D341Med (cell line): Measurements from ENCODE around the gene PRKAR1B.

Experiments used
- DNase-seq: peaks from one replicate; pipeline ENCODE4 v3.0.0; 2012; ENCODE audit warnings: low spot score

The PRKAR1B gene

DNA sequence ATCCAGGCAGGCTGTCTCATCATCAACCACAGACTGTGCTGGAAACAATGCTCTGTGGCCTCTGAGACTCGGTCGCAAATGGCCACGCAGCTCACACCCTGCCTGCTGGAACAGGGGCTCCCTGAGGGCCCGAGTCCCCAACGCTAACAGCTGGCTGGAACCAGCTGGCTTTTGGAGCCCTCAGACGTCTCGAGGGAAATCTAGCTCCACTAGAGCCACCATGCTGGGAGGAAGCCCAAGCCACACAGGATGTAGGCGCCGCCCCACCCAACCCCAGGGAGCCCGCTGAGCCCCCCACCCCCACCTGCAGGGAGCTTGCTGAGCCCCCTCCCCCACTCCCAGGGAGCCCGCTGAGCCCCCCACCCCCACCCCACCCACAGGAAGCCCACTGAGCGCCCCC lies 186.1 kb downstream of the PRKAR1B start:
- DNase-seq: no peak

- no peak for DNase-seq
These were observed 186.5 kb downstream of the PRKAR1B start for GRCh38 chr7:540579-540978.

DNA sequence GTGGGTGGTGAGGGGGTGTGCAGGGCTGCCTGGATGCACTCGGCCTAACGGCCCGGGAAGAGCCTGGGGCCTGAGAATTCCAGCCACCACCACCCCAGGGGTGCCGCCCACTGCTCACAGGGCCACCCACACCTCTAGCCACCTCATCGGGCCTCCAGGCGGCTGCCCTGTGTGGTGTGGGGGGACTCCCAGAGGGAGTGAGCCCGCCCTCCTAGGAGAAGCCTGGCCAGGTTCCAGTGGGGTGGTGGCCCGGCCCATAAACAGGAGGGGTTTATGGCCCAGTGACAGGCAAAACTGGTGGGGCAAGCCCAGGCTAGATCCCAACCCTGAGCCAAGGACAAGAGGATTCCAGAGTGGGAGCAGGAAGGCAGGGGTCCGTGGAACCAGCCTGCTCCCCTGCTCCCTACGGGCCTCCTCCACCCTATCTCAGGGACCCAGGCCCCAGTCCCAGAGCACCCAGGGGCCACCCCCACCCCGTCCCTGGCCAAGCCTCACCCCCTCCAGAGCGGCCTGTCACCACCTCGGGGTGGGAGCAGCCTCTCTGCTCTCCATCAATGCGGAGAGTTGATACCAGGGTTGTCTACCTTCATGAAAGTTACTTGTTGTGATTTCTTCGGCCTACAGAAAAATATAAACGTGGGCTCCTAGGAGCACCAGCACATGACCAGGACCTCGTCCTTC lies 187.2 kb downstream of the PRKAR1B start:
- no peak for DNase-seq

GRCh38 chr7:538764-539685 lies 188.1 kb downstream of the PRKAR1B start:
- no peak for DNase-seq

GRCh38 chr7:537911-538634 lies 189.0 kb downstream of the PRKAR1B start:
- no peak for DNase-seq

DNA sequence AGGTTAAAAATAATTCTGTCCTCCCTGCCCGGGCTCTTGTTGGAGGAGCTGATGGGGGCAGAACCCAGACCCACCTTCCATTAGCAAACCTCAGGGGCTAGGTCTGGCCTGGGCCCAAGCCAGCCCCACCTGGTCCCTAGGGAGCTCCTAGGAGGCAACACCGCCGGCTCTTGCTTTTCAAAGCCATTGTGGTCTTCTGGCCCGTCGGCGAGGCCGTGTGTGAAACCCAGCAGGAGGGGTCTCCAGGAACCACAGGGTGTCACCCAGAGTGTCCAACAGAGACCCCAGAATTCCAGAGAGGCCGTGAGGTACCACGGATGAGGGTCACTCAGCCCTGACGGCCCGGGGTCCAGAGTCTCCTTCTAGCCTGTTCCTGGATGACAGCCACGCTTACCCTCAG lies 190.8 kb downstream of the PRKAR1B start:
- DNase-seq: no peak

DNA sequence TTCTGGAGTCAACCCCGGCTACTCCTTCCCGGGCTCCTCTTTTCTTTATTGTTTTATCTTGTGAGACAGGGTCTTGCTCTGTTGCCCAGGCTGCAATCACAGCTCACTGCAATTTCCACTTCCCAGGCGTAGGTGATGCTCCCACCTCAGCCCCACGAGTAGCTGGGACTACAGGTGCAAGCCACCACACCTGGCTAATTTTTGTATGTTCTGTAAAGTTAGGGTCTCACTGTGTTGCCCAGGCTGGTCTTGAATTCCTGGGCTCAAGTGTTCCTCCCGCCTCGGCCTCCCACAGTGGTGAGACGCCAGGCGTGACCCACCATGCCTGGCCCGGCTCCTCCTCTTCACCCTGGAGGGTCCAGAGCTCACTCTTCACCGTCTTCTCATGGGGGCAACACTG lies 192.1 kb downstream of the PRKAR1B start:
- DNase-seq: no peak

DNA sequence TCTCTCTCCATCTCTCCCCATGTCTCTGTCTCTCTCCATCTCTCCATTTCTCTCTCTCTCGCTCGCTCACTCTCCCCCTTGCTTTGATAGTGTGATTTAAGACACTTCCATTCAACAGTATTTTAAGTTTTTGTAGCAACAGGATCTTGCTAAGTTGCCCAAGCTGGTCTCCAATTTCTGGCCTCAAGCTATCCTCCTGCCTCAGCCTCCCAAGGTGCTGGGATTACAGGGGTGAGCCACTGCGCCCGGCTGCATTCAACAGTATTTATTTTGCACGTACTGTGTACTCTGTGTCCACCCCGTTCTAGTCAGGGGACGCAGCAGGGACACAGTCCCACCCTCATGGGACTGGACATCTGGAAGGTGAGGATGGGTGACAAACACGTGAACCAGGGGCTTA lies 193.0 kb downstream of the PRKAR1B start:
- DNase-seq: no peak

- no peak for DNase-seq
These were observed 193.8 kb downstream of the PRKAR1B start for GRCh38 chr7:533266-533665.

- no peak for DNase-seq
These were observed 194.5 kb downstream of the PRKAR1B start for GRCh38 chr7:532379-533143.

- DNase-seq: no peak
These were observed 195.3 kb downstream of the PRKAR1B start for GRCh38 chr7:531777-532176.

GRCh38 chr7:528451-528850 lies 198.6 kb downstream of the PRKAR1B start:
- no peak for DNase-seq

DNA sequence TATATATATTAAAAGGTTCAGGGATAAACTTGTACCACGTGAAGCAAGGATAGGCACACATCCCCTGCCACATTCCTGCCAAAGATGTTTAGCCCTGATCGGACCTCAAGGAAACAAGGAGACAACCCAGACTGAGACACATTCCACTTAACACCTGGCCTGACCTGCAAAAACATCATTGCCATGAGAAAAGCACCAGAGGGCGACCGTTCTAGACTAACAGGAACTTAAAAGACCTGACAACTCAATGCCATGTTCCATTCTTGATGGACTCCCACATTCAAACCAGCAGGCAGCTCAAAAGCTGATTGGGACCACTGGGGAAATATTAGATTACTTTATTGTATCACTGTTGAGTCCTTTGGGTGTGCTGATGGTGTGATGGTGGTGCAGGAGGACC lies 199.4 kb downstream of the PRKAR1B start:
- no peak for DNase-seq

DNA sequence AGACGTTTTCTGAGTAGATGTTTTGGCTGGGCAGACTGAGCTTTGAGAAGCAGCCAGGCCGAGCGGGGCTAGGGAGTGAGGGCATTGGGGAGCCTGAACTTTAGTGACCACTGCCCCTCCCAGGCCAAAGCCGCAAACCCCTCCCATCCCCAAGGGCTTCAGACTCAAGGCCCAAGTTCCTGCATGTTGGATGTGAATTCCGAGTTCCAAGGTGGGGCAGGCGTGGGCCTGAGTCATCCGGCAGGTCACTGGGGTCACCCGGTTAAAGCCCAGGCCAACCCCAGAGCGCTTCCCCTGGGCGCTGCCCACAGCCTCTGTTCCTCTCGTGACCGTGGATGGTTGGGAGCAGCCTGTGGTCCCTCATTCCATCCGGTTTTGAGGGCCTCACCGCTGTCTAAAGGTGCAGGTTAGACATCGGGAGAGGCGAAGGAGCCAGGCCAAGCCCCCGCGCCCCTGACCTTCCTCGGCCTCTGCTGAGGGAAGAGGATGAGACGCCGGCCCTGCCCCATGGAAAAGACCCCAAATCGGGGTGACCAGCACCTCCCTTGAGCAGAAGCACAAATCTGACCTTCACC lies 200.5 kb downstream of the PRKAR1B start:
- DNase-seq: no peak

- no peak for DNase-seq
These were observed 201.3 kb downstream of the PRKAR1B start for GRCh38 chr7:525740-526139.

DNA sequence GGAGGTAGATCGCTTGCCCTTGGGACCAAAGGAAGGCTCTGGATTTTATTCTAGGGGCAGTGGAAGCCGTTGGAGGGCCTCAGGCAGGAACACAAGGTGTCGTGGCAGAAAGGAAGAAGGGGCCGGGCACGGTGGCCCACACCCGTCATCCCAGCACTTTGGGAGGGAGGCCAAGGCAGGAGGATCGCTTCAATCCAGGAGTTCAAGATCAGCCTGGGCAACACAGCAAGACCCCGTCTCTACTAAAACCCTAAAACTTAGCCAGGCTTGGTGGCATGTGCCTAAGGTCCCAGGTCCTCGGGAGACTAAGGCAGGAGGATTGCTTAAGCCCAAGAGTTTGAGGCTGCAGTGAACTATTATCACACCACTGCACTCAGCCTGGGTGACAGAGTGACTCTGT lies 202.3 kb downstream of the PRKAR1B start:
- no peak for DNase-seq

GRCh38 chr7:523347-524336 lies 203.4 kb downstream of the PRKAR1B start:
- no peak for DNase-seq

DNA sequence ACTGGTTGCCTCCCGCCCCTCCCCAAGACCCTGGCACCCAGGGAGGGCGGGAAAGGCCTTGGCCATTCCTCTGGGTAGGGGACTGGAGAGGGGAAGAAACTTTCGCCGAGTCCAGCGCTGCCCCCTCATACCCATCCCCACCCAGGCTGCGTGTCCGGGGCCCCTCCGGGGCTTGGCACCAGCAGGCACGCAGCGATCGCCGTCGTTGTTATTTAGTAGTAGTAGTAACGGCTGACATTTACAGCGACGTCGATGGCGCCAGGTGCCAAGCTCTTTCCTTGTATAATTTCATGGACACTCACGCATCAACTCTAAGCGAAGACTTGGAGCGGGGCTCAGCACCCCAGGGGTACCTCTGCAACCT lies 204.1 kb downstream of the PRKAR1B start:
- DNase-seq: no peak

DNA sequence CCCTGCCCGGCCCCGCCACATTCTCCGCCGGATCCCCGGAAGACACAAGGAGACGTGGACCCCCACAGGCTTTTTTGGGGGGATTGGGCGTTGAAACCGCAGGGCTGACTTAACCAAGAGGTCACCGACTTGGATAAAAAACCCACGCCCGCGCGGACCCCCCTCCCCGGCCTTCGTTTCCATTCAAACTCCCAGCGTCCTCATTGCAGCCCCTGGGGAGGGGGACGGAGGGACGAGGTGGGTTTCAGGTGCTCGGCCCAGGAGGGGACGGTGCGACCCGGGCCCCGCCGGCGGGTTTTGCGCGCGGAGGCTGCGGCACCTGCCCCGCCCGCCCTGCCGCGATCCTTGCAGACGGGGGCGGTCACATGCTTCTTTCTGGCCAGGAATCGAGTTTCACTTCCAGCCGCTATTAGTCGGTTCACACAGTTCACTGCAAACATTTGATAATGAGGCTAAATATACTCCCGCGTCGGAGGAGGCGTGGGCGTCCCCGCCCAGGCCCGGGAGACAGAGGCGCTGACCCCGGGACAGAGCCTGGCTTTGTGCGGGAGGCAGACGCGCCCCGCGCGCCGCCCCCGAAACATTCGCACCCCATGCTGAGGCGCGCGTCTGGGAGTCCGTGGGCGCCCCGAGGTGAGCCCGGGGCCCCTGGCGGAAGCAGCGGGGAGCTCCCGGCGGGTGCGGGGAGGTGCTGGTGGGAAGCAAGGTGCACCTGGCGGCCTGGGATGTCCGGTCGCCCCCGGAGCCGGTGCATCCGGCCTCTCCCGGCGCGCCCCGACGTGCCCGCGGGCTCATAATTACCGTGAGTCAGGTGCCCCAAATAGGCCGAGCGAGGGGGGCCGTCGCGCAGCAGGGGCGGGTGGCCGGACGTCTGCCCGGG lies 204.8 kb downstream of the PRKAR1B start:
- no peak for DNase-seq
